HG03521 (cell line): Measurements from ENCODE around the gene TMEM117.

Source experiments
- ATAC-seq: cut with Tn5 transposase; IDR thresholded peaks from one replicate; pipeline ENCODE4 v1.9.1; 2021; ENCODE audit warnings: mild to moderate bottlenecking, moderate library complexity; ENCODE audit not compliant: unreplicated experiment

TMEM117 gene

GRCh38 chr12:43835656-43836474 lies at the start of gene TMEM117:
Gene TMEM117 (plus strand): TSS chr12:43836081.
- ATAC-seq = peak; percentile 76

- ATAC-seq = no peak
These were observed 48.8 kb upstream of the TMEM117 start for GRCh38 chr12:43786899-43787693.

GRCh38 chr12:43789941-43790340 lies 45.9 kb upstream of the TMEM117 start:
- ATAC-seq = no peak

- no peak for ATAC-seq
These were observed 40.1 kb upstream of the TMEM117 start for GRCh38 chr12:43795716-43796280.

- no peak for ATAC-seq
These were observed 38.2 kb upstream of the TMEM117 start for GRCh38 chr12:43797561-43798217.

GRCh38 chr12:43805149-43805859 lies 30.6 kb upstream of the TMEM117 start:
- ATAC-seq = no peak

GRCh38 chr12:43805860-43806736 lies 29.8 kb upstream of the TMEM117 start, which contains the start of gene TWF1:
Gene TWF1 (minus strand): TSS chr12:43806317. CDS start chr12:43806245, 72 bp downstream.
- ATAC-seq = peak; percentile 97

- no peak for ATAC-seq
These were observed 29.2 kb upstream of the TMEM117 start for GRCh38 chr12:43806737-43807072.

- ATAC-seq = no peak
These were observed 28.5 kb upstream of the TMEM117 start for GRCh38 chr12:43807386-43807785.

GRCh38 chr12:43812057-43812456 lies 23.8 kb upstream of the TMEM117 start:
- ATAC-seq = no peak

- ATAC-seq = no peak
These were observed 23.0 kb upstream of the TMEM117 start for GRCh38 chr12:43812926-43813325.

GRCh38 chr12:43815416-43815815 lies 20.5 kb upstream of the TMEM117 start:
- no peak for ATAC-seq

- no peak for ATAC-seq
These were observed 19.7 kb upstream of the TMEM117 start for GRCh38 chr12:43816168-43816567.

- no peak for ATAC-seq
These were observed 11.6 kb upstream of the TMEM117 start for GRCh38 chr12:43824207-43824775.

GRCh38 chr12:43826681-43827080 lies 9.2 kb upstream of the TMEM117 start:
- no peak for ATAC-seq

- ATAC-seq = no peak
These were observed 8.8 kb upstream of the TMEM117 start for GRCh38 chr12:43827093-43827492.

- ATAC-seq = no peak
These were observed 3.3 kb upstream of the TMEM117 start for GRCh38 chr12:43832463-43833168.

GRCh38 chr12:43835264-43835655 lies 621 bp upstream of the TMEM117 start:
- peak; percentile 5 for ATAC-seq
